Right cardiac atrium (tissue), 5 donors: ENCODE data around the gene ANKMY1. TPM values are rescaled to one million over a fixed set of nuclear protein-coding genes. Genes with fewer than 3 reads are reported as not detected.
A peak's percentile ranks its signal among the peaks of the same experiment; 100 is the strongest.
"Not testable (repeated sequence)": the region's sequence is repeated elsewhere in the genome, so short reads cannot be mapped to it uniquely, and the experiment has no call there.

Source experiments
- ATAC-seq, 2 donors: fragments of 200-7000 bp; cut with Tn5 transposase; one replicate each; pipeline versions ENCODE4 v1.8.0 to v1.9.1; 2020; ENCODE audit warnings: moderate library complexity in 2 of 2, mild to moderate bottlenecking in 1 of 2
- DNase-seq, 3 donors: peaks; one replicate each; pipeline ENCODE4 v3.0.0-alpha.2; 2020
- H3K27ac ChIP-seq: one replicate; pipeline ENCODE4 v1.5.1; 2013; ENCODE audit warnings: mild to moderate bottlenecking, low read length, control low read depth, moderate library complexity
- H3K27me3 ChIP-seq: one replicate; pipeline ENCODE4 v1.6.1; 2013; ENCODE audit not compliant: control insufficient read depth, insufficient read depth
- H3K4me1 ChIP-seq: one replicate; pipeline ENCODE4 v1.6.1; 2013; ENCODE audit warnings: low read length; ENCODE audit not compliant: control insufficient read depth, insufficient read depth
- H3K4me3 ChIP-seq: one replicate; pipeline ENCODE4 v1.5.1; 2013; ENCODE audit warnings: low read length, control low read depth
- H3K9me3 ChIP-seq: one replicate; pipeline ENCODE4 v1.6.1; 2013; ENCODE audit warnings: low read length; ENCODE audit not compliant: control insufficient read depth
- WGBS: extraction: QIAGEN DNeasy Blood & Tissue Kit; methylation state at CpG from one replicate; pipeline ENCODE4 v1.1.7; 2013; 5-methylcytosine and 5-hydroxymethylcytosine counted together
- intact Hi-C, 4 donors: fragments of 100-400 bp; cut with DNase I; formaldehyde crosslinking; loops; one replicate each; pipeline versions ENCODE4 v1.11.0 to v1.14.0; 2022 to 2023
- polyA plus RNA-seq: library from polyadenylated mRNA; stranded (reverse); fragments of 200-250 nt; gene quantifications from one replicate; pipeline ENCODE4 v1.2.3, GENCODE V29; 2013
- total RNA-seq, 4 donors: library from RNA; stranded (reverse); fragmentation: NEBNext Ultra II Directional; extraction: Animal tissue kit (Norgen Biotek cat#: 25700); gene quantifications; one replicate each; pipeline ENCODE4 v1.2.1, GENCODE V29; 2021
- donor health status: healthy with polysubstance abuse.
- donor health status: DM: no; HTN: yes; CAD: no.
- donor health status: DM: no; HTN: no; CAD: no.
- donor health status: DM: no; HTN: yes; CAD: no; lungs with severe emphysema.
- donor health status: DM: yes; HTN: yes; CAD: no.

The ANKMY1 gene
- total and polyA plus RNA-seq, 5 donors: 3.5 to 8.0 (median 7.6) TPM

DNA sequence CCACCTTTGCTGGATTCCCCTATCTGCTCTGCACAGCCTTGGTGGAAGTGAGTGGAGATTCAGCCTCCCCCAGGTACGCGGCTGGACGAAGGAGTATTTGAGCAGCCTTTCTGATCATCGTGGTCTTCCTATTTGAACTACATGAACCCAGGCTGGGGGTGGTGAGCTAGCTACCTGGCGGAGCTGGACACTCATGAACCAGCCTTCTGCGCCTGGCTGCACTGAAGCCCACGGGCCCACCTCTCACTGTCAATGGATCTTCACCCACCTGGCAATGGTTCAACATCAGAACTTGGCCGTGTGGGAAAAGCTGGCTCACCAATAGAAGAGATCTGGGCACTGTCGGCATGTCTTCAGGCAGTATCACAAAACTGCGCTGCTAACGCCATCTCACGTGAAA, 35.4 kb downstream of the ANKMY1 start:
- intact Hi-C loops: no loop called here
- H3K27ac ChIP-seq: no peak overlapping the region
- 95% methylated on average over 12 of the region's 12 CpGs for WGBS
- H3K4me3 ChIP-seq: no peak overlapping the region
- ATAC-seq (no peak), DNase-seq (no peak)
- no peaks in the 10 kb centered on the region for H3K27me3 ChIP-seq
- no peaks in the 10 kb centered on the region for H3K9me3 ChIP-seq
- no peaks in the 10 kb centered on the region for H3K4me1 ChIP-seq

- DNase-seq, intact Hi-C loops: not testable (repeated sequence)
These were observed 35.9 kb downstream of the ANKMY1 start for GRCh38 chr2:240521885-240522284.

DNA sequence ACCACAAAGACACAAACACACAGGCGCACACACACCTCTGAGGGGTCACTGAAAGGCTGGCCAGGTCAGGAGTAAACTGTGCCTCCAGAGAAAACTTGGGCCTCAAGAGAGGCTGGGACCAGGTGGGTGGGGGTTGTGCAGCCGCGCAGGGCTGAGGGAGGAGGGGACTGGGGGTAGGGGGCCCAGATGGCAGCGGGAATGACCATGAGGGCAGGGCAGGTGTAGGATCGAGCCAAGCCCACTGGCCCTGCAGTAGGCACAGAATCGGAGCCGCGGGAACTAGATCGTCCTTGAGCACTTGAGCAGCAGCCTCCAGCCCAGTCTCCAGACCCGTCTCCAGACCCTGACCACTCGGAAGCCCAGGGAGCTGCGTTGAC, 36.8 kb downstream of the ANKMY1 start:
- ATAC-seq: no peak

More at GRCh38 chr2:240521885-240522284, 35.9 kb downstream of the ANKMY1 start:
- not testable (repeated sequence) for H3K27ac ChIP-seq, H3K4me1 ChIP-seq, H3K4me3 ChIP-seq, ATAC-seq, H3K9me3 ChIP-seq, H3K27me3 ChIP-seq
- WGBS: 94% methylated on average over 5 of the region's 5 CpGs

GRCh38 chr2:240520130-240520973, 37.4 kb downstream of the ANKMY1 start:
- Histone ChIP-seq H3K4me1 (no peaks in the 10 kb centered on the region), H3K4me3 (no peak overlapping the region), H3K27ac (no peak overlapping the region), H3K9me3 (no peaks in the 10 kb centered on the region), H3K27me3 (no peaks in the 10 kb centered on the region)
- ATAC-seq (peak; percentile 27 to 34), DNase-seq (no peak)
- intact Hi-C loops: no loop called here
- WGBS: 22% methylated on average over 52 of the region's 52 CpGs

More for the DNA sequence above, 36.8 kb downstream of the ANKMY1 start:
- intact Hi-C loops: no loop called here
- 92% methylated on average over 12 of the region's 12 CpGs for WGBS
- Histone ChIP-seq H3K4me1 (no peaks in the 10 kb centered on the region), H3K27ac (no peak overlapping the region), H3K27me3 (no peaks in the 10 kb centered on the region), H3K4me3 (no peak overlapping the region), H3K9me3 (no peaks in the 10 kb centered on the region)
- DNase-seq: no peak

DNA sequence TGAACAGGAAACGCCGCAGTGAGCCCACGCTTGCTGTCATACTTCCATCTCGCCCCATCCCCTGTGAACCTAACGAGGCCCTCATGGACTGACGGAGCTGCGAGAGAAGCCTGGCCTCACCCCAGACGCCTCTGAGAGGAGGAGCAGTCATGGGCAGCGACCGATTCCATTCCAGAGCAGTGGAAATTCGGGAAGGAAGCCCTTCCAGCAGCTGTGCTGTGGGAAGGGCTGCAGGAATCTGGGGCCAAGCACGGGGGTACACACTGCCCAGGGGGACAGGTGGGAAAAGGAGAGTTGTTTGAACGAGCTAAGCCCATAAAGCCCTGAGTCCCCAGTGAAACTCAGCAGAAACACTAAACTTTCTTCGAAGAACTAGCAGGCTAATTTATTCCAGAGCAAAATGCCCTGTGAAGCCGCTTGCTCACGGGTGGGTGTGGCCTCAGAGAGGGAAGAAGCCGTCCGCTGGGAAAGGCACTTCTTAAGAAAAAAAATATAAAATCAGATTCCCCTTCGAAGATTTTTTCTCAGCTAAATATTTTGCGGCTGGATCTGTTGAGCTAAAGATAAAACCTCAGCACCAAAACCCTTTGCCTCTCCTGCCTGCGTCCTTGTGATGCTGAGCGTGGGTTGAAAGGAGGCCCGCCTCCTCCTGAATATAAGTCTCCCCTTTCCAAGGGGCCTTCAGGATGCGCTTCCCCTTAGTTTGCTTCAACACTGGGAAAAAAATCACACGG, 38.2 kb downstream of the ANKMY1 start:
- DNase-seq: no peak
- Histone ChIP-seq H3K9me3 (no peaks in the 10 kb centered on the region), H3K4me3 (no peak overlapping the region), H3K4me1 (no peaks in the 10 kb centered on the region), H3K27ac (no peak overlapping the region), H3K27me3 (no peaks in the 10 kb centered on the region)
- ATAC-seq: peak; percentile 37 to 38
- intact Hi-C loops: loop anchor here in 3 of 4 donors (10.0 kb wide), 1 partner anchor 185 kb away; no protein-coding TSS in a partner anchor
- WGBS: 27% methylated on average over 25 of the region's 25 CpGs

GRCh38 chr2:240518981-240519380, 38.8 kb downstream of the ANKMY1 start:
- H3K4me3 ChIP-seq: no peak overlapping the region
- intact Hi-C loops: loop anchor here in 3 of 4 donors (10.0 kb wide), 1 partner anchor 186 kb away; no protein-coding TSS in a partner anchor
- WGBS: 86% methylated on average over 5 of the region's 5 CpGs

DNA sequence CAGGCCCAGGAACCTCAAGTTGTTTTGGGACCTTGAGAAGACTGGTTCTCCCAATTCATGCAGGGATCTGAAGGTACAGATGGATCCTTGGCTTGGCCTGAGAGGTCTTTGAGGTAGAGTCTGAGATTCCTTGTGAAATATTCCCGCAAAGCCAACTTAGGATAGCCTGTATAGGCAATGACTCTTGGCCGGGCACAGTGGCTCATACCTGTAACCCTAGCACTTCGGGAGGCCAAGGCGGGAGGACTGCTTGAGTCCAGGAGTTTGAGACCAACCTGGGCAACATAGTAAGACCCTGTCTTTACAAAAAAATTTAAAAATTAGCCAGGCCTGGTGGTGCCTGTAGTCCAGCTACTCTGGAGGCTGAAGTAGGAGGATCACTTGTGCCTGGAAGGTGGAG, 40.4 kb downstream of the ANKMY1 start:
- H3K27me3 ChIP-seq: no peaks in the 10 kb centered on the region
- intact Hi-C loops: loop anchor here in 3 of 4 donors (10.0 kb wide), 1 partner anchor 187 kb away; no protein-coding TSS in a partner anchor
- H3K9me3 ChIP-seq: no peaks in the 10 kb centered on the region
- WGBS: 97% methylated on average over 4 of the region's 4 CpGs
- ATAC-seq (no peak), DNase-seq (no peak)
- H3K27ac ChIP-seq: no peak overlapping the region
- H3K4me1 ChIP-seq: no peaks in the 10 kb centered on the region
- no peak overlapping the region for H3K4me3 ChIP-seq

More at GRCh38 chr2:240518981-240519380, 38.8 kb downstream of the ANKMY1 start:
- no peaks in the 10 kb centered on the region for H3K9me3 ChIP-seq
- H3K4me1 ChIP-seq: no peaks in the 10 kb centered on the region
- H3K27me3 ChIP-seq: no peaks in the 10 kb centered on the region
- DNase-seq (no peak), ATAC-seq (no peak)
- H3K27ac ChIP-seq: no peak overlapping the region

DNA sequence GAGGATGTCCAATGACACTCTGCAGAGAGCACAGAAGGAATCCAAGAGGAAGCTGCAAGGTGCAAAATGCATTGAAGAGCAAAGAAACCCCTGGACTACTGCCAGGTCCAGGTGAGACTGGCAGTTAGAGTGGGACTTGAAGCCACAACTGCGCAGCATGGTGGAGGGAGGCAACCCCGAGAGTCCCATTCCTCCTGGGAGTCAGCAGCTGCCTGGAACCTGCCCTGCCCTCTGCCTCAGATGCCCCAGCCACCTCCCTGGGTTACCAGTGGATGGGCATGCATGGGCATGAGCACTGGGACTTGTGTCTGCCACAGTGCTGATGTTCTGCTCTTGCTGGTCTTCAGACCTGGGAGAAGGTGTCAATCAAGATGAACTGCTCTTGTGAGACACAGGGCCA, 43.2 kb downstream of the ANKMY1 start:
- ATAC-seq (no peak), DNase-seq (no peak)
- Histone ChIP-seq H3K4me3 (no peak overlapping the region), H3K27ac (no peak overlapping the region), H3K4me1 (no peaks in the 10 kb centered on the region), H3K27me3 (no peaks in the 10 kb centered on the region), H3K9me3 (no peaks in the 10 kb centered on the region)
- 100% methylated on average over 2 of the region's 2 CpGs for WGBS
- intact Hi-C loops: loop anchor here in 3 of 4 donors (10.0 kb wide), 1 partner anchor 190 kb away; no protein-coding TSS in a partner anchor

DNA sequence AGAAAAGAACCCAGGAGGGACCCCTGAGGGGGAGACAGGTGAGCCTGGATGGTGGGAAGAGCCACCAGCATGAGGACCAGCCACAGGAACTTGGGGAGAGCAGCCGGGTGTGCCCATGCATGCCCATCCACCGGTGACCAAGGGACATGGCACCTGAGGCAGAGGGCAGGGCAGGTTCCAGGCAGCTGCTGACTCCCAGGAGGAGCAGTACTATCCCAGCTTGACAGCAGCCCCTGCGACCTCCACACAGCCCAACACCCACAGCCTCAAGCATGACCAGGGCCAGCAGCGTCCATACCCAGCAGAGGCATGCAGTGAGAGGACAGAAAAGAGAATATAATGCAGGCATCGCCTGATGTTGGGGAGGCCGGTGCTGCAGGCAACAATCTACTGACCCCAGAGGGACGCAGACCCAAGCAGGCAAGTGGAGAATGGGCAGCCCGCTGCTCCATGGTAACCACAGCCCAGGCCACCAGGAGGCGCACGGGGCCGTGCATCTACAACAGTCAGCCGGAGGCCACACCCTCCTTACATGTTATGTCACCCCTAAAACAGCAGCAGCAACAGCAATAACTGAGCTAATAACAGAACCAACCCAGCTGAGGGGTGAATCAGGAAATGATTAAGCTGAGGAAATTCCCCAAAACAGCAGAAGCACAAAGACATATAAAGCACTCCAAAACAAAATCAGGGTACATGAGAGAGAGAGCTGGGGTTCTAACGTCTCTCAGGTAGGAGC, 44.1 kb downstream of the ANKMY1 start:
- Histone ChIP-seq H3K9me3 (no peaks in the 10 kb centered on the region), H3K27me3 (no peaks in the 10 kb centered on the region), H3K4me1 (no peaks in the 10 kb centered on the region), H3K4me3 (no peak overlapping the region), H3K27ac (no peak overlapping the region)
- ATAC-seq: peak; percentile 90 to 93
- DNase-seq: peak; percentile 85 to 95 (median 92)
- intact Hi-C loops: loop anchor here in 3 of 4 donors (10.0 kb wide), 1 partner anchor 191 kb away; no protein-coding TSS in a partner anchor
- WGBS: 40% methylated on average over 13 of the region's 13 CpGs

- intact Hi-C loops: loop anchor here in 3 of 4 donors (10.0 kb wide), 1 partner anchor 192 kb away; no protein-coding TSS in a partner anchor
- 96% methylated on average over 21 of the region's 21 CpGs for WGBS
- Histone ChIP-seq H3K9me3 (no peaks in the 10 kb centered on the region), H3K27ac (no peak overlapping the region), H3K4me1 (no peaks in the 10 kb centered on the region), H3K27me3 (no peaks in the 10 kb centered on the region), H3K4me3 (no peak overlapping the region)
- no peak for DNase-seq
- ATAC-seq: no peak
These were observed 44.9 kb downstream of the ANKMY1 start for GRCh38 chr2:240512666-240513535.
